T-helper 9 cell (primary cell): ENCODE data around the gene MEP1A.
"Not testable (repeated sequence)": the region's sequence is repeated elsewhere in the genome, so short reads cannot be mapped to it uniquely, and the experiment has no call there.

Experiments used
- DNase-seq: peaks from one replicate; pipeline ENCODE4 v3.0.0-alpha.2; 2020

The MEP1A gene

GRCh38 chr6:46834257-46834916, 41.2 kb downstream of the MEP1A start:
- not testable (repeated sequence) for DNase-seq

- not testable (repeated sequence) for DNase-seq
Measured at GRCh38 chr6:46834991-46835390, 41.8 kb downstream of the MEP1A start.

- no peak for DNase-seq
Measured at GRCh38 chr6:46838033-46838432, 44.8 kb downstream of the MEP1A start.

GRCh38 chr6:46842252-46842846, 49.2 kb downstream of the MEP1A start:
- not testable (repeated sequence) for DNase-seq

GRCh38 chr6:46845126-46845525, 51.9 kb downstream of the MEP1A start:
- no peak for DNase-seq

- DNase-seq = peak; percentile 37
Measured at GRCh38 chr6:46848684-46849360, 55.6 kb downstream of the MEP1A start.

GRCh38 chr6:46849361-46849690, 56.1 kb downstream of the MEP1A start:
- DNase-seq = no peak

GRCh38 chr6:46850792-46851191, 57.6 kb downstream of the MEP1A start:
- DNase-seq = no peak

- DNase-seq = not testable (repeated sequence)
Measured at GRCh38 chr6:46851576-46851975, 58.4 kb downstream of the MEP1A start.

GRCh38 chr6:46855966-46856365, 62.8 kb downstream of the MEP1A start:
- peak; percentile 3 for DNase-seq

GRCh38 chr6:46862381-46862780, 69.2 kb downstream of the MEP1A start:
- no peak for DNase-seq

- no peak for DNase-seq
Measured at GRCh38 chr6:46863791-46864190, 70.6 kb downstream of the MEP1A start.

GRCh38 chr6:46865221-46865620, 72.0 kb downstream of the MEP1A start:
- DNase-seq = no peak

GRCh38 chr6:46867411-46867810, 74.2 kb downstream of the MEP1A start:
- DNase-seq = no peak

GRCh38 chr6:46876126-46876525, 82.9 kb downstream of the MEP1A start:
- no peak for DNase-seq

GRCh38 chr6:46879003-46879402, 85.8 kb downstream of the MEP1A start:
- no peak for DNase-seq

GRCh38 chr6:46882645-46883044, 89.5 kb downstream of the MEP1A start:
- DNase-seq = no peak

- no peak for DNase-seq
Measured at GRCh38 chr6:46888031-46888430, 94.8 kb downstream of the MEP1A start.

GRCh38 chr6:46888578-46888977, 95.4 kb downstream of the MEP1A start:
- DNase-seq = no peak
